ENCODE data around the gene CMKLR1.

CMKLR1 gene

DNA sequence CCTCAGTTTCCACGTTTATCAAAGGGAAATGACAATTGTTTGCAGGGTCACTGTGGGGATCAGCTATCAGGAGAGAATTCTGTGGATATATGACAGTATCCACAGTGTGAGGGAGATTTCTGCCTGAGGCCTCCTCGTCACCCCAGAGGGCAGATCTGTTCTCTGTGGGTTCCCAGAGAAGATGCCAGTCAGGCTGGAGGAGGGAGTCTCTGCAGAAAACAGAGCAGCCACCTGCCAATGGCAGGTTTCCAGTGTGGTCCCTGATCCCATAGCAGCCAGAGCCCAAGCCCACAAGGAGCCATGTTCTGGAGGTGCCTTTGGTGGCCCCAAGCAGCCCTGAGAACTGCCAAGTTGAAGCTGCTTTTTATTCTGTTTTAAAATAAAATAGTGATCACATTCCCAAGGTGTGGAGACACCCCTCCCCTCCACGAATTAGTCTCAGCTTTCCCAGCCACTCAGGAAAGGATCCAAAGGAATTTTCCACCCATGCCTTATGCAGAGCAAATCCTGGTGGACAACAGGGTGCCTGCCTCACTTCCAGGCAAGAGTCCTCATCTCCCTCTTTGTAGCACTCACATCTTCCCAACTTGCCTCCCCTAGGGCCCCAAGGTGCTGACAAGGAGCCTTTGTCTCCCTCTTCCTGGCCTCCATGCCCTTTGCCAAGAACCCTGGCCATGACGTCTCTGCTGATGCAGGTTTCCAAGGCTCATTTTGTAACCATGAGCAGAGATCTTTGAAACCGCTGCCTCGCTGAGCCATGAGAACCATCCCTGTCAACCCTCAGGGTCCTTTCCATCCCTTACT is 20.4 kb downstream of the CMKLR1 start:
- Histone ChIP-seq H3K4me3 (ENCODE audit: low read depth in 1 of 2, low read length in 2 of 2) (no peak overlapping the region), H3K4me1 (ENCODE audit: insufficient read depth, low read length) (peaks cover 6% of the 10 kb centered on the region), H3K36me3 (ENCODE audit: insufficient read depth, low read length) (no peaks in the 10 kb centered on the region), H3K27me3 (ENCODE audit: insufficient read depth, low read length, poor library complexity) (peaks cover 4% of the 10 kb centered on the region), H2AFZ (ENCODE audit: low read depth, low read length) (no peak overlapping the region), H3K27ac (ENCODE audit: low read length) (no peak overlapping the region), H4K20me1 (ENCODE audit: insufficient read depth, low read length) (no peaks in the 10 kb centered on the region), H3K9ac (ENCODE audit: low read depth, low read length) (no peak overlapping the region), H3K79me2 (ENCODE audit: insufficient read depth, low read length) (no peaks in the 10 kb centered on the region), H3K9me3 (ENCODE audit: insufficient read depth, low read length, severe bottlenecking) (no peaks in the 10 kb centered on the region), H3K4me2 (ENCODE audit: insufficient read depth, low read length) (no peak overlapping the region)
- ATAC-seq (ENCODE audit: insufficient read depth, low read depth): no peak
- TF ChIP-seq, protein P1, sequence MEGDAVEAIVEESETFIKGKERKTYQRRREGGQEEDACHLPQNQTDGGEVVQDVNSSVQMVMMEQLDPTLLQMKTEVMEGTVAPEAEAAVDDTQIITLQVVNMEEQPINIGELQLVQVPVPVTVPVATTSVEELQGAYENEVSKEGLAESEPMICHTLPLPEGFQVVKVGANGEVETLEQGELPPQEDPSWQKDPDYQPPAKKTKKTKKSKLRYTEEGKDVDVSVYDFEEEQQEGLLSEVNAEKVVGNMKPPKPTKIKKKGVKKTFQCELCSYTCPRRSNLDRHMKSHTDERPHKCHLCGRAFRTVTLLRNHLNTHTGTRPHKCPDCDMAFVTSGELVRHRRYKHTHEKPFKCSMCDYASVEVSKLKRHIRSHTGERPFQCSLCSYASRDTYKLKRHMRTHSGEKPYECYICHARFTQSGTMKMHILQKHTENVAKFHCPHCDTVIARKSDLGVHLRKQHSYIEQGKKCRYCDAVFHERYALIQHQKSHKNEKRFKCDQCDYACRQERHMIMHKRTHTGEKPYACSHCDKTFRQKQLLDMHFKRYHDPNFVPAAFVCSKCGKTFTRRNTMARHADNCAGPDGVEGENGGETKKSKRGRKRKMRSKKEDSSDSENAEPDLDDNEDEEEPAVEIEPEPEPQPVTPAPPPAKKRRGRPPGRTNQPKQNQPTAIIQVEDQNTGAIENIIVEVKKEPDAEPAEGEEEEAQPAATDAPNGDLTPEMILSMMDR (IDR thresholded peaks at IDR 0.05; ENCODE audit: borderline replicate concordance, extremely low read depth, low read length, poor library complexity, severe bottlenecking): no peak
- no peak for TF ChIP-seq EZH2 (IDR thresholded peaks at IDR 0.05; ENCODE audit: borderline replicate concordance, low read depth, low read length, severe bottlenecking)
- DNase-seq: no peak

DNA sequence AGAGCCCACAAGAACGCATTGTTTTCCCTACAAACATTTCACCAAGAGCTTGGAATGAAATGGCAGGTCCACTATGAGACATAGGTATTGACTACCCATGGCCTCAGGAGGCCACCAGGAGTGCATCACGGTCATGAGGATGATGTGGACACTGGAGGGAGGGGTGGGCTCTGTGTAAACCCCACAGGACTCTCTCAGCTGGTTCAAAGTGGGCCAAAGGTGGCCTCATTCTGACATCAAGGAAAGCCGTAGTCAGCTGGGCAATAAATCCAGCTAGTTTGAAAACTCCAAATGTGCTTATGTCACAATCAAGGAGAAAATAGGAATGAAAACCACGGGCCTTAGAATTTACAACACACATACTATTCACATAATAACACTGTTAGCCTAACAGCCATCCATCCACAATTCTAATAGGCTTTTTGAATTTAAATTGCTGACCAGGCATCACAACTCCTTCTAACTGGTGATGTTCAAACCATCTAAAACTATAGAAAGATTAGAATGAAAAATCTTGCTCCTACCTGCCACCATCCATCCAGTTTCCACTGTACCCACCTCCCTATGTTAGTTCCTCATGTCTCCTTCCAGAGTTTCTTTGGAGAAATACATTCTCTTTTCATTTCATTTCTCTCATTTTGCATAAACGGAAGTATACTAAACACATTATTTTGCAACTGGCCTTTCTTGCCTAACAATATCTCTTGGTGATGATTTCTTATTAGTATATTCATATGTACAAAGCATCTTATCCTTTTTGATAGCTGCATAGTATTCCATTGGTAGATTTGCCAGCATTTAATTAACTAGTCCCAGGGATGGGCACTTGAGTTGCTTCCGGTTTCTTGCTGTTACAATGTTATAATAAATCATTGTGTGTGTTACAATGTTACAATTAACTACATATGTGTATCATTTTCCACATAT is 21.5 kb downstream of the CMKLR1 start:
- Histone ChIP-seq H3K79me2 (ENCODE audit: insufficient read depth, low read length) (no peaks in the 10 kb centered on the region), H3K4me1 (ENCODE audit: insufficient read depth, low read length) (peaks cover 12% of the 10 kb centered on the region)

DNA sequence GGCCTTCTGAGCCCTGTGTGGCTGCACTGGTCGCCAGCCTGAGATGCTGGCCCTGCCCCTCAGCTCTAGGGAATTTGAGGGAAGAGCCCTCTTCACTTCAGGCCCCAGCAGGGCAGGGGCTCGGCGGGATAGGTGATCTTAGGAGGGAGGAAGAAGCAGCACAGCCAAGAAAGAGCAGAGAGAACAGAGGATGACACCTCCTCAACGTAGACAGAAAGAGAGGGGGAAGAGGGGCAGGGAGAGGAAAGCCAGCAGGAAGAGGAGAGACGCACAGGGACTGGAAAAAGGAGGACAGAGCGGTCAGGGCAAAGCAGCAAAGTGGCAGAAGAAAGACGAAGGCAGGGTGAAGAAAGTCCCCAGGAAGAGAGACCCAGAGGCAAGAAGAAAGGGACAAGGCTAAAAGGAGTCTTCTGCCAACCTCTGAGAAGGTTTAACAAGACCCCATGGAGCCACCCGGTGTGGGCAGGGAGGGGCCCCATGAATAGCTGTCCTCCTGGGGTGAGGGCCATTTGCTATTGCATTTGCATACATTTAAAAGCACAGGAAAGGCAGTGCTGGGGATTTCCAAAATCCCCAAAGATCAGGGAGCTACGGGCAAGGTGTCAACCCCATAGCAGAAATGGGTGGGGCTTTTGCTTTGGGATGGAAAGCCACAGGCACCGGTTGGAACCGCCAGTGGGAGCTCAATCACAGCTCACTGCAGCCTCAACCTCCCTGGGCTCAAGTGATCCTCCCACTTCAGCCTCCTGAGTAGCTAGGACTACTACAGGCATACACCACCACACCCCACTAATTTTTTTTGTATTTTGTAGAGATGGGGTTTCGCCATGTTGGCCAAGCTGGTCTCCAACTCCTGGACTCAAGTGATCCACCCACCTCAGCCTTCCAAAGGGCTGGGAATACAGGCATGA is 22.7 kb downstream of the CMKLR1 start:
- Histone ChIP-seq H3K4me3 (ENCODE audit: low read depth in 1 of 2, low read length in 2 of 2) (no peak overlapping the region), H3K27ac (ENCODE audit: low read length) (no peak overlapping the region), H3K9ac (ENCODE audit: low read depth, low read length) (no peak overlapping the region), H3K9me3 (ENCODE audit: insufficient read depth, low read length, severe bottlenecking) (no peaks in the 10 kb centered on the region), H3K4me1 (ENCODE audit: insufficient read depth, low read length) (peaks cover 12% of the 10 kb centered on the region), H3K36me3 (ENCODE audit: insufficient read depth, low read length) (no peaks in the 10 kb centered on the region), H3K79me2 (ENCODE audit: insufficient read depth, low read length) (no peaks in the 10 kb centered on the region), H4K20me1 (ENCODE audit: insufficient read depth, low read length) (no peaks in the 10 kb centered on the region), H3K27me3 (ENCODE audit: insufficient read depth, low read length, poor library complexity) (peaks cover under 1% of the 10 kb centered on the region), H3K4me2 (ENCODE audit: insufficient read depth, low read length) (no peak overlapping the region), H2AFZ (ENCODE audit: low read depth, low read length) (no peak overlapping the region)
- DNase-seq: no peak
- TF ChIP-seq EZH2 (IDR thresholded peaks at IDR 0.05; ENCODE audit: borderline replicate concordance, low read depth, low read length, severe bottlenecking): no peak
- TF ChIP-seq, protein P1 (IDR thresholded peaks at IDR 0.05; ENCODE audit: borderline replicate concordance, extremely low read depth, low read length, poor library complexity, severe bottlenecking): no peak
- no peak for ATAC-seq (ENCODE audit: insufficient read depth, low read depth)

More for the DNA sequence above, 21.5 kb downstream of the CMKLR1 start:
- Histone ChIP-seq H3K27ac (ENCODE audit: low read length) (no peak overlapping the region), H3K9ac (ENCODE audit: low read depth, low read length) (no peak overlapping the region), H3K27me3 (ENCODE audit: insufficient read depth, low read length, poor library complexity) (peaks cover 4% of the 10 kb centered on the region), H2AFZ (ENCODE audit: low read depth, low read length) (no peak overlapping the region), H3K4me3 (ENCODE audit: low read depth in 1 of 2, low read length in 2 of 2) (no peak overlapping the region), H4K20me1 (ENCODE audit: insufficient read depth, low read length) (no peaks in the 10 kb centered on the region), H3K9me3 (ENCODE audit: insufficient read depth, low read length, severe bottlenecking) (no peaks in the 10 kb centered on the region), H3K4me2 (ENCODE audit: insufficient read depth, low read length) (no peak overlapping the region), H3K36me3 (ENCODE audit: insufficient read depth, low read length) (no peaks in the 10 kb centered on the region)
- ATAC-seq (ENCODE audit: insufficient read depth, low read depth) (no peak), DNase-seq (no peak)
- TF ChIP-seq, protein P1 (IDR thresholded peaks at IDR 0.05; ENCODE audit: borderline replicate concordance, extremely low read depth, low read length, poor library complexity, severe bottlenecking): no peak

Measured in DND-41 (cell line).